Vagina (tissue), 2 donors: ENCODE data around the gene SPECC1L.

Source experiments
- POLR2A ChIP-seq, 2 donors: fragments of 450-650 bp; IDR thresholded peaks; one replicate each; pipeline ENCODE4 v1.6.1; 2017; ENCODE audit warnings: antibody characterized with exemption in 2 of 2, mild to moderate bottlenecking in 2 of 2, moderate library complexity in 2 of 2
- TF ChIP-seq, protein P1 (sequence below), 3 experiments: fragments of 450-650 bp in 2 of 3; fragments of 200-600 bp in 1 of 3; sonication (generic) in 1 of 3; IDR thresholded peaks; one replicate each; pipeline ENCODE4 v1.5.1; 2017 to 2019; ENCODE audit warnings: antibody characterized with exemption in 3 of 3, mild to moderate bottlenecking in 2 of 3, moderate library complexity in 2 of 3

GRCh38 chr22:24384131-24384530 is 113.5 kb downstream of the SPECC1L start:
- no peak for TF ChIP-seq POLR2A (IDR thresholded peaks at IDR 0.05)
- TF ChIP-seq, protein P1, sequence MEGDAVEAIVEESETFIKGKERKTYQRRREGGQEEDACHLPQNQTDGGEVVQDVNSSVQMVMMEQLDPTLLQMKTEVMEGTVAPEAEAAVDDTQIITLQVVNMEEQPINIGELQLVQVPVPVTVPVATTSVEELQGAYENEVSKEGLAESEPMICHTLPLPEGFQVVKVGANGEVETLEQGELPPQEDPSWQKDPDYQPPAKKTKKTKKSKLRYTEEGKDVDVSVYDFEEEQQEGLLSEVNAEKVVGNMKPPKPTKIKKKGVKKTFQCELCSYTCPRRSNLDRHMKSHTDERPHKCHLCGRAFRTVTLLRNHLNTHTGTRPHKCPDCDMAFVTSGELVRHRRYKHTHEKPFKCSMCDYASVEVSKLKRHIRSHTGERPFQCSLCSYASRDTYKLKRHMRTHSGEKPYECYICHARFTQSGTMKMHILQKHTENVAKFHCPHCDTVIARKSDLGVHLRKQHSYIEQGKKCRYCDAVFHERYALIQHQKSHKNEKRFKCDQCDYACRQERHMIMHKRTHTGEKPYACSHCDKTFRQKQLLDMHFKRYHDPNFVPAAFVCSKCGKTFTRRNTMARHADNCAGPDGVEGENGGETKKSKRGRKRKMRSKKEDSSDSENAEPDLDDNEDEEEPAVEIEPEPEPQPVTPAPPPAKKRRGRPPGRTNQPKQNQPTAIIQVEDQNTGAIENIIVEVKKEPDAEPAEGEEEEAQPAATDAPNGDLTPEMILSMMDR (IDR thresholded peaks at IDR 0.05) = no peak
